Sigmoid colon (tissue), 4 donors: ENCODE measurements around the gene SLC1A2.

Experiments used
- POLR2A ChIP-seq, 2 donors: fragments of 450-650 bp; IDR thresholded peaks; one replicate each; pipeline ENCODE4 v1.6.1; 2016; ENCODE audit warnings: antibody characterized with exemption in 2 of 2, mild to moderate bottlenecking in 2 of 2, moderate library complexity in 2 of 2
- POLR2AphosphoS5 ChIP-seq, 4 donors: sonication (generic); formaldehyde crosslinking; IDR thresholded peaks; one replicate each; pipeline ENCODE4 v1.6.1; 2017; ENCODE audit warnings: antibody characterized with exemption in 4 of 4

- TF ChIP-seq POLR2AphosphoS5 (IDR thresholded peaks at IDR 0.05) (no peak), POLR2A (IDR thresholded peaks at IDR 0.05) (no peak)
These were observed 35.4 kb downstream of the SLC1A2 start for GRCh38 chr11:35383953-35384352.
